WI38 (cell line): Measurements from ENCODE around the gene AQP2.

Experiments used
- H3K4me3 ChIP-seq: 2 replicates; pipeline ENCODE4 v1.5.1; 2011; ENCODE audit warnings: low read depth, mild to moderate bottlenecking, control low read depth, low read length
- CTCF ChIP-seq: IDR thresholded peaks from 2 replicates; pipeline ENCODE4 v1.5.1; 2012; ENCODE audit warnings: low read depth, mild to moderate bottlenecking, control low read depth, low read length

AQP2 gene

GRCh38 chr12:49959685-49960473 is 9.3 kb downstream of the AQP2 start:
- TF ChIP-seq CTCF: no peak
- no peak overlapping the region for H3K4me3 ChIP-seq

- no peak overlapping the region for H3K4me3 ChIP-seq
- TF ChIP-seq CTCF: no peak
Observed at GRCh38 chr12:49960474-49961110, 10.1 kb downstream of the AQP2 start.

- H3K4me3 ChIP-seq: no peak within 1 kb of the TSS; the same call in 1 of the 2 replicates
- TF ChIP-seq CTCF: no peak
Observed at GRCh38 chr12:49961111-49961922, 10.8 kb downstream of the AQP2 start, which contains the start of gene AQP5. TSS of gene AQP5 (plus strand) at chr12:49961872. CDS start at chr12:49962018, 146 bp downstream.

- no peak overlapping the region for H3K4me3 ChIP-seq
- TF ChIP-seq CTCF: no peak
Observed at GRCh38 chr12:49961993-49962764, 11.6 kb downstream of the AQP2 start.

- no peak overlapping the region for H3K4me3 ChIP-seq
- no peak for TF ChIP-seq CTCF
Observed at GRCh38 chr12:49962861-49963765, 12.6 kb downstream of the AQP2 start.
